ENCODE results near the gene INPP4B. TPM values are rescaled to one million over a fixed set of nuclear protein-coding genes. Genes with fewer than 3 reads are reported as not detected.
"Not testable (repeated sequence)": the region's sequence is repeated elsewhere in the genome, so short reads cannot be mapped to it uniquely, and the experiment has no call there.

INPP4B gene
- total RNA-seq, 1 experiment from 2014 or later, result 53.7 TPM

GRCh38 chr4:142079959-142080358 lies 766.1 kb downstream of the INPP4B start:
- H3K9me2 ChIP-seq (ENCODE audit: insufficient read depth), result no peaks in the 10 kb centered on the region
- H2AFZ ChIP-seq, result no peak overlapping the region
- H3K4me3 ChIP-seq, result no peak overlapping the region
- no peaks in the 10 kb centered on the region for H4K20me1 ChIP-seq (ENCODE audit: insufficient read depth)
- H3K9me3 ChIP-seq (ENCODE audit: insufficient read depth, low read depth), result no peaks in the 10 kb centered on the region
- no peaks in the 10 kb centered on the region for H3K36me3 ChIP-seq (ENCODE audit: low read depth)
- intact Hi-C loops (cut with micrococcal nuclease; ENCODE audit: unreplicated experiment), result no loop called here
- H3K4me1 ChIP-seq (replicated peaks; ENCODE audit: insufficient read depth), result no peaks in the 10 kb centered on the region
- ChIA-PET POLR2A (ENCODE audit: unreplicated experiment) (interaction anchor here (0.7 kb wide), 1 partner anchor 43 kb away, joined by 3 read pairs; no protein-coding TSS in a partner anchor), CTCF (no interaction called here)
- TF ChIP-seq EZH2 (IDR thresholded peaks at IDR 0.05; ENCODE audit: low read depth) (no peak), CTCF (conservative IDR thresholded peaks at IDR 0.05) (no peak)
- H3K4me2 ChIP-seq, result no peak overlapping the region
- H3F3A ChIP-seq (ENCODE audit: insufficient read depth, low read depth), result no peaks in the 10 kb centered on the region
- H3K79me2 ChIP-seq (ENCODE audit: low read depth), result no peaks in the 10 kb centered on the region
- no TSS peak for BruUV-seq (replicated peaks)
- DNase-seq, result no peak
- H3K27ac ChIP-seq, result no peak overlapping the region
- H3K27me3 ChIP-seq (ENCODE audit: insufficient read depth, low read depth), result no peaks in the 10 kb centered on the region

GRCh38 chr4:142077048-142077447 lies 769.1 kb downstream of the INPP4B start:
- Histone ChIP-seq H3K27ac (no peak overlapping the region), H3K9me3 (ENCODE audit: insufficient read depth, low read depth) (no peaks in the 10 kb centered on the region), H3K27me3 (ENCODE audit: insufficient read depth, low read depth) (no peaks in the 10 kb centered on the region), H3K4me2 (no peak overlapping the region), H4K20me1 (ENCODE audit: insufficient read depth) (no peaks in the 10 kb centered on the region), H2AFZ (no peak overlapping the region), H3K79me2 (ENCODE audit: low read depth) (no peaks in the 10 kb centered on the region), H3K9me2 (ENCODE audit: insufficient read depth) (no peaks in the 10 kb centered on the region), H3K4me1 (replicated peaks; ENCODE audit: insufficient read depth) (no peaks in the 10 kb centered on the region), H3K4me3 (no peak overlapping the region), H3K36me3 (ENCODE audit: low read depth) (no peaks in the 10 kb centered on the region), H3F3A (ENCODE audit: insufficient read depth, low read depth) (no peaks in the 10 kb centered on the region)
- intact Hi-C loops (cut with micrococcal nuclease; ENCODE audit: unreplicated experiment), result no loop called here
- ChIA-PET POLR2A (ENCODE audit: unreplicated experiment) (no interaction called here), CTCF (no interaction called here)
- BruUV-seq (replicated peaks), result no TSS peak
- TF ChIP-seq CTCF (conservative IDR thresholded peaks at IDR 0.05), result no peak
- no peak for TF ChIP-seq EZH2 (IDR thresholded peaks at IDR 0.05; ENCODE audit: low read depth)
- DNase-seq, result no peak

- CTCF ChIA-PET; BruUV-seq (replicated peaks); intact Hi-C loops (cut with micrococcal nuclease; ENCODE audit: unreplicated experiment); H3K27ac ChIP-seq; H3K27me3 ChIP-seq (ENCODE audit: insufficient read depth, low read depth); H3K9me2 ChIP-seq (ENCODE audit: insufficient read depth); POLR2A ChIA-PET (ENCODE audit: unreplicated experiment); H3K9me3 ChIP-seq (ENCODE audit: insufficient read depth, low read depth); H3K79me2 ChIP-seq (ENCODE audit: low read depth); H3K4me2 ChIP-seq; DNase-seq; H3K36me3 ChIP-seq (ENCODE audit: low read depth); H3F3A ChIP-seq (ENCODE audit: insufficient read depth, low read depth); H3K4me1 ChIP-seq (replicated peaks; ENCODE audit: insufficient read depth); H4K20me1 ChIP-seq (ENCODE audit: insufficient read depth); H2AFZ ChIP-seq; H3K4me3 ChIP-seq: not testable (repeated sequence)
Measured at GRCh38 chr4:142068304-142068703, 777.8 kb downstream of the INPP4B start.

GRCh38 chr4:142066562-142066961 lies 779.5 kb downstream of the INPP4B start:
- H3K27ac ChIP-seq; H3K4me2 ChIP-seq; H2AFZ ChIP-seq; H4K20me1 ChIP-seq (ENCODE audit: insufficient read depth); H3K9me2 ChIP-seq (ENCODE audit: insufficient read depth); CTCF ChIA-PET; H3K36me3 ChIP-seq (ENCODE audit: low read depth); DNase-seq; H3K9me3 ChIP-seq (ENCODE audit: insufficient read depth, low read depth); intact Hi-C loops (cut with micrococcal nuclease; ENCODE audit: unreplicated experiment); H3K27me3 ChIP-seq (ENCODE audit: insufficient read depth, low read depth); POLR2A ChIA-PET (ENCODE audit: unreplicated experiment); H3F3A ChIP-seq (ENCODE audit: insufficient read depth, low read depth); H3K4me3 ChIP-seq; H3K79me2 ChIP-seq (ENCODE audit: low read depth); H3K4me1 ChIP-seq (replicated peaks; ENCODE audit: insufficient read depth); BruUV-seq (replicated peaks): not testable (repeated sequence)
